ENCODE data around the gene SLX4. TPM values are rescaled to one million over a fixed set of nuclear protein-coding genes. Genes with fewer than 3 reads are reported as not detected.
A peak's percentile ranks its signal among the peaks of the same experiment; 100 is the strongest.

The SLX4 gene
- total and polyA plus RNA-seq, 9 of the 15 experiments (the other 6 are each of a cell fraction or from before 2014, with no cell fraction given) = 0.29 to 7.9 (median 3.8) TPM

DNA sequence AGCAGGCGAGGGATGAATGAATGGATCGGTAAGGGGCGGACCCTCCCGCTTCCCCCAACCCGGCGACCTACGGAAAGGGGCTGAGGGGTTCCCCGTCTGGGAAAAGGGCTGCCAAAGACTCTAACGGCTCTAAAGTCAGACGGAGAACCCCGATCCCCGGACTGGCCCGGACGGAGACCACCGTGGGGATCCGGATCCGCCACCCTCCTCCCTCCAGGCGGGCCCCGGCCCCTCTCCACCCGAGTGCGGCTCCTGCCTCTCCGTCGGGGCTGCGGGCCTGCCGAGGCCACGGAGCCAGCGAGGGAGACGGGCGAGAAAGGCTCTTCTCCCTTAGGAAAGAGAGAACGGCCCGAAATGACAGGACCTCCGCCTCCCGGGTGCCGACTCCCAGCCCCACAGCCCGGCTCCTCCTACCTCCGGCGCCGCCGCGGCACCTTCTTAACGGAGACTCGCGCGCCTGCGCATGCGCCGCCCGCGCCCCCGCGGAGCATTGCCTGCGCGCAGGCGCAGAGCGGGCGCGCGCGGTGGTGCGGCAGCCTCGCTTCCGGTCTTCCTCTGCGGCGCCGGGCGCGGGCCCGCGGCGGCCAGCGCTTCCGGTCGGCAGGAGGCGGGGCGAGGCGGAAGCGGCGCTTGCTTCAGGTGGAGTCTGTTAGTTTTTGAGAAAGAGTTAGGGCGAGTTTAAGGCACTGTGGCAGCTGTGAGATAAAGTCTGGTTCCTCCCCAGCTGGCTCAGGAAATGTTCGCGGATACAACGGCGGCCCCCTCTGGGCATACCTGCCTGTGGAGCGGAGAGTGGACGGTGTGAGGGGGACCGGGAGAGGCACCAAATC lies at the start of gene SLX4 (continued):
- TF ChIP-seq NRF1 (conservative IDR thresholded peaks at IDR 0.05 in 1 of 2, IDR thresholded peaks at IDR 0.05 in 1 of 2) (peak; percentile 97 to 98), KHSRP (IDR thresholded peaks at IDR 0.05) (no peak), ZNF57 (CRISPR knock-in tag; IDR thresholded peaks at IDR 0.05) (peak; percentile 69; the same call in 1 of the 2 replicates), ETV5 (CRISPR knock-in tag; IDR thresholded peaks at IDR 0.05; ENCODE audit: low read depth) (peak; percentile 94), CHD1 (IDR thresholded peaks at IDR 0.05; ENCODE audit: low read length) (peak; percentile 51), MAFF (IDR thresholded peaks at IDR 0.05; ENCODE audit: low read length) (no peak), CTCF (IDR thresholded peaks at IDR 0.05 in 2 of 3, conservative IDR thresholded peaks at IDR 0.05 in 1 of 3; ENCODE audit: insufficient read depth in 2 of 3, low read depth in 1 of 3, low read length in 3 of 3) (peak in 1 of 3 experiments; percentile 3; a peak in 1 of 6 replicates), SAFB (IDR thresholded peaks at IDR 0.05; ENCODE audit: borderline replicate concordance, low read depth, low read length) (0 out of 2 replicates have a peak, but pooled peaks have one; percentile 15), KDM5B (IDR thresholded peaks at IDR 0.05; ENCODE audit: insufficient replicate concordance, low read depth, low read length) (peak; percentile 48), GATAD2B (IDR thresholded peaks at IDR 0.05; ENCODE audit: borderline replicate concordance) (peak; percentile 79; the same call in 1 of the 2 replicates), BCOR (IDR thresholded peaks at IDR 0.05) (peak; percentile 19; the same call in 1 of the 2 replicates), ESRRA (IDR thresholded peaks at IDR 0.05; ENCODE audit: borderline replicate concordance, low read depth) (0 out of 2 replicates have a peak, but pooled peaks have one; percentile 17), ETV6 (IDR thresholded peaks at IDR 0.05; ENCODE audit: borderline replicate concordance in 1 of 2, low read depth in 2 of 2, low read length in 1 of 2) (peak in 1 of 2 experiments; percentile 46; a peak in 2 of 4 replicates), ETV6 (CRISPR knock-in tag; IDR thresholded peaks at IDR 0.05; ENCODE audit: borderline replicate concordance) (no peak), SMARCC2 (IDR thresholded peaks at IDR 0.05; ENCODE audit: low read depth) (no peak), SMAD3 (CRISPR knock-in tag; conservative IDR thresholded peaks at IDR 0.05) (0 out of 2 replicates have a peak, but pooled peaks have one; percentile 18), POLR2A (conservative IDR thresholded peaks at IDR 0.05) (peak; percentile 79), SIN3B (IDR thresholded peaks at IDR 0.05; ENCODE audit: low read depth) (peak; percentile 10; the same call in 1 of the 2 replicates)
- TF ChIP-seq, protein P1, sequence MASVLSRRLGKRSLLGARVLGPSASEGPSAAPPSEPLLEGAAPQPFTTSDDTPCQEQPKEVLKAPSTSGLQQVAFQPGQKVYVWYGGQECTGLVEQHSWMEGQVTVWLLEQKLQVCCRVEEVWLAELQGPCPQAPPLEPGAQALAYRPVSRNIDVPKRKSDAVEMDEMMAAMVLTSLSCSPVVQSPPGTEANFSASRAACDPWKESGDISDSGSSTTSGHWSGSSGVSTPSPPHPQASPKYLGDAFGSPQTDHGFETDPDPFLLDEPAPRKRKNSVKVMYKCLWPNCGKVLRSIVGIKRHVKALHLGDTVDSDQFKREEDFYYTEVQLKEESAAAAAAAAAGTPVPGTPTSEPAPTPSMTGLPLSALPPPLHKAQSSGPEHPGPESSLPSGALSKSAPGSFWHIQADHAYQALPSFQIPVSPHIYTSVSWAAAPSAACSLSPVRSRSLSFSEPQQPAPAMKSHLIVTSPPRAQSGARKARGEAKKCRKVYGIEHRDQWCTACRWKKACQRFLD (CRISPR knock-in tag; IDR thresholded peaks at IDR 0.05) = peak; percentile 62; the same call in 1 of the 2 replicates
- TF ChIP-seq, protein P2, sequence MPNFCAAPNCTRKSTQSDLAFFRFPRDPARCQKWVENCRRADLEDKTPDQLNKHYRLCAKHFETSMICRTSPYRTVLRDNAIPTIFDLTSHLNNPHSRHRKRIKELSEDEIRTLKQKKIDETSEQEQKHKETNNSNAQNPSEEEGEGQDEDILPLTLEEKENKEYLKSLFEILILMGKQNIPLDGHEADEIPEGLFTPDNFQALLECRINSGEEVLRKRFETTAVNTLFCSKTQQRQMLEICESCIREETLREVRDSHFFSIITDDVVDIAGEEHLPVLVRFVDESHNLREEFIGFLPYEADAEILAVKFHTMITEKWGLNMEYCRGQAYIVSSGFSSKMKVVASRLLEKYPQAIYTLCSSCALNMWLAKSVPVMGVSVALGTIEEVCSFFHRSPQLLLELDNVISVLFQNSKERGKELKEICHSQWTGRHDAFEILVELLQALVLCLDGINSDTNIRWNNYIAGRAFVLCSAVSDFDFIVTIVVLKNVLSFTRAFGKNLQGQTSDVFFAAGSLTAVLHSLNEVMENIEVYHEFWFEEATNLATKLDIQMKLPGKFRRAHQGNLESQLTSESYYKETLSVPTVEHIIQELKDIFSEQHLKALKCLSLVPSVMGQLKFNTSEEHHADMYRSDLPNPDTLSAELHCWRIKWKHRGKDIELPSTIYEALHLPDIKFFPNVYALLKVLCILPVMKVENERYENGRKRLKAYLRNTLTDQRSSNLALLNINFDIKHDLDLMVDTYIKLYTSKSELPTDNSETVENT (CRISPR knock-in tag; IDR thresholded peaks at IDR 0.05) = 0 out of 2 replicates have a peak, but pooled peaks have one; percentile 42
- TF ChIP-seq, protein P3, sequence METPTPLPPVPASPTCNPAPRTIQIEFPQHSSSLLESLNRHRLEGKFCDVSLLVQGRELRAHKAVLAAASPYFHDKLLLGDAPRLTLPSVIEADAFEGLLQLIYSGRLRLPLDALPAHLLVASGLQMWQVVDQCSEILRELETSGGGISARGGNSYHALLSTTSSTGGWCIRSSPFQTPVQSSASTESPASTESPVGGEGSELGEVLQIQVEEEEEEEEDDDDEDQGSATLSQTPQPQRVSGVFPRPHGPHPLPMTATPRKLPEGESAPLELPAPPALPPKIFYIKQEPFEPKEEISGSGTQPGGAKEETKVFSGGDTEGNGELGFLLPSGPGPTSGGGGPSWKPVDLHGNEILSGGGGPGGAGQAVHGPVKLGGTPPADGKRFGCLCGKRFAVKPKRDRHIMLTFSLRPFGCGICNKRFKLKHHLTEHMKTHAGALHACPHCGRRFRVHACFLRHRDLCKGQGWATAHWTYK (CRISPR knock-in tag; IDR thresholded peaks at IDR 0.05) = peak; percentile 42; the same call in 1 of the 2 replicates
